Small intestine (tissue), 7 donors: ENCODE data around the gene SMG9. TPM values are rescaled to one million over a fixed set of nuclear protein-coding genes. Genes with fewer than 3 reads are reported as not detected.
A peak's percentile ranks its signal among the peaks of the same experiment; 100 is the strongest.

Source experiments
- DNase-seq, 2 donors: peaks; one replicate each; pipeline versions ENCODE4 v3.0.0 to v3.0.0-alpha.2; 2013
- FAIRE-seq: peaks from 2 replicates; lab custom pipeline; 2012; peaks lifted over from hg19 to GRCh38; lab: Jason Lieb, UNC
- H3K27ac ChIP-seq, 3 donors: one replicate each; pipeline ENCODE4 v1.5.1; 2013; ENCODE audit warnings: low read length in 2 of 3, mild to moderate bottlenecking in 2 of 3, control low read depth in 1 of 3, inconsistent platforms in 1 of 3, low read depth in 1 of 3, moderate library complexity in 1 of 3
- H3K27me3 ChIP-seq, 3 donors: one replicate each; pipeline ENCODE4 v1.6.1; 2013; ENCODE audit warnings: low read length in 3 of 3, inconsistent platforms in 1 of 3; ENCODE audit not compliant: control insufficient read depth in 3 of 3, insufficient read depth in 3 of 3
- H3K36me3 ChIP-seq, 3 donors: one replicate each; pipeline ENCODE4 v1.6.1; 2013; ENCODE audit warnings: low read length in 3 of 3, inconsistent platforms in 1 of 3, low read depth in 1 of 3, mild to moderate bottlenecking in 1 of 3, moderate library complexity in 1 of 3; ENCODE audit not compliant: control insufficient read depth in 3 of 3, insufficient read depth in 2 of 3
- H3K4me1 ChIP-seq, 3 donors: one replicate each; pipeline ENCODE4 v1.6.1; 2013; ENCODE audit warnings: low read length in 2 of 3, inconsistent platforms in 1 of 3, low read depth in 1 of 3, mild to moderate bottlenecking in 1 of 3, moderate library complexity in 1 of 3; ENCODE audit not compliant: control insufficient read depth in 3 of 3, insufficient read depth in 2 of 3
- H3K4me3 ChIP-seq, 3 donors: one replicate each; pipeline ENCODE4 v1.5.1; 2013; ENCODE audit warnings: low read length in 3 of 3, control low read depth in 1 of 3, inconsistent platforms in 1 of 3, low read depth in 1 of 3, mild to moderate bottlenecking in 1 of 3, moderate library complexity in 1 of 3
- H3K9me3 ChIP-seq, 2 donors: one replicate each; pipeline ENCODE4 v1.6.1; 2013; ENCODE audit warnings: low read depth in 1 of 2, low read length in 1 of 2; ENCODE audit not compliant: control insufficient read depth in 2 of 2, insufficient read depth in 1 of 2
- WGBS, 3 donors: extraction: QIAGEN DNeasy Blood & Tissue Kit; methylation state at CpG; one replicate each; pipeline ENCODE4 v1.1.7; 2013; 5-methylcytosine and 5-hydroxymethylcytosine counted together
- polyA plus RNA-seq, 4 donors: library from polyadenylated mRNA; stranded (reverse) in 3 of 4; unstranded in 1 of 4; fragments of 200-250 nt in 3 of 4; fragments of 120-200 nt in 1 of 4; gene quantifications; one replicate each; pipeline versions ENCODE4 v1.2.1 to v1.2.3, GENCODE V29; 2013
- donor health status: healthy with polysubstance abuse.
- donor health status: control.
- donor health status: control.
- donor health status: Bipolar disorder and iron deficiency.
- donor health status: healthy.

Gene SMG9
- polyA plus RNA-seq, 4 donors: 21.3 to 32.4 (median 26.5) TPM

- H3K36me3 ChIP-seq: no peaks in the 10 kb centered on the region
- 59 to 75% (median 70%) methylated on average over 2 of the region's 2 CpGs for WGBS, 3 donors
- DNase-seq (no peak), FAIRE-seq (no peak)
- H3K4me3 ChIP-seq: no peak overlapping the region
- H3K4me1 ChIP-seq: no peaks in the 10 kb centered on the region
- H3K27ac ChIP-seq: no peak overlapping the region
- H3K27me3 ChIP-seq: peaks cover 0 to 2% (median 0%) of the 10 kb centered on the region in 3 donors
- H3K9me3 ChIP-seq: peaks cover 2 to 11% of the 10 kb centered on the region in 2 donors
Observed at GRCh38 chr19:43708716-43709115, 46.0 kb downstream of the SMG9 start.

GRCh38 chr19:43707158-43707712 is 47.5 kb downstream of the SMG9 start:
- no peaks in the 10 kb centered on the region for H3K36me3 ChIP-seq
- no peaks in the 10 kb centered on the region for H3K4me1 ChIP-seq
- DNase-seq (no peak), FAIRE-seq (no peak)
- H3K27ac ChIP-seq: no peak overlapping the region
- H3K9me3 ChIP-seq: peaks cover 2 to 11% of the 10 kb centered on the region in 2 donors
- peaks cover 0 to 2% (median 0%) of the 10 kb centered on the region in 3 donors for H3K27me3 ChIP-seq
- 77 to 83% (median 80%) methylated on average over 13 of the region's 13 CpGs for WGBS, 3 donors
- H3K4me3 ChIP-seq: no peak overlapping the region

- FAIRE-seq: no peak
- H3K27ac ChIP-seq: no peak overlapping the region
- no peaks in the 10 kb centered on the region for H3K4me1 ChIP-seq
- DNase-seq: no peak
- peaks cover 2 to 11% of the 10 kb centered on the region in 2 donors for H3K9me3 ChIP-seq
- peaks cover 0 to under 1% (median 0%) of the 10 kb centered on the region in 3 donors for H3K27me3 ChIP-seq
- no peaks in the 10 kb centered on the region for H3K36me3 ChIP-seq
- H3K4me3 ChIP-seq: no peak overlapping the region
- 78 to 82% (median 78%) methylated on average over 6 of the region's 6 CpGs for WGBS, 3 donors
Observed at GRCh38 chr19:43705729-43706128, 49.0 kb downstream of the SMG9 start.

- no peak overlapping the region for H3K27ac ChIP-seq
- peaks cover 2 to 9% of the 10 kb centered on the region in 2 donors for H3K9me3 ChIP-seq
- no peak overlapping the region for H3K4me3 ChIP-seq
- no peaks in the 10 kb centered on the region for H3K36me3 ChIP-seq
- DNase-seq (peak in 1 of 2 donors; percentile 27), FAIRE-seq (no peak)
- 62 to 72% (median 64%) methylated on average over 7 of the region's 7 CpGs for WGBS, 3 donors
- H3K27me3 ChIP-seq: peaks cover 0 to 10% (median 0%) of the 10 kb centered on the region in 3 donors
- peaks cover 0 to 4% (median 0%) of the 10 kb centered on the region in 3 donors for H3K4me1 ChIP-seq
Observed at GRCh38 chr19:43704002-43704705, 50.6 kb downstream of the SMG9 start.

GRCh38 chr19:43700395-43701000 is 54.3 kb downstream of the SMG9 start:
- DNase-seq (peak in 1 of 2 donors; percentile 27), FAIRE-seq (no peak)
- peaks cover 2 to 9% of the 10 kb centered on the region in 2 donors for H3K9me3 ChIP-seq
- peaks cover 0 to 21% (median 0%) of the 10 kb centered on the region in 3 donors for H3K27me3 ChIP-seq
- H3K27ac ChIP-seq: peak overlapping the region in 2 of 3 donors; percentile 81 to 82
- peaks cover 0 to 4% (median 0%) of the 10 kb centered on the region in 3 donors for H3K4me1 ChIP-seq
- no peak overlapping the region for H3K4me3 ChIP-seq
- H3K36me3 ChIP-seq: no peaks in the 10 kb centered on the region
- 61 to 69% (median 65%) methylated on average over 13 of the region's 13 CpGs for WGBS, 3 donors

- FAIRE-seq (no peak), DNase-seq (peak; percentile 42 to 50)
- H3K4me3 ChIP-seq: peak overlapping the region in 1 of 3 donors; percentile 31
Observed at GRCh38 chr19:43699506-43700394, 55.0 kb downstream of the SMG9 start.

GRCh38 chr19:43697295-43697694 is 57.5 kb downstream of the SMG9 start:
- DNase-seq: no peak
- peaks cover 0 to 4% (median 0%) of the 10 kb centered on the region in 3 donors for H3K4me1 ChIP-seq
- no peak overlapping the region for H3K27ac ChIP-seq
- no peak overlapping the region for H3K4me3 ChIP-seq
- H3K9me3 ChIP-seq: peaks cover 2 to 9% of the 10 kb centered on the region in 2 donors
- no peak for FAIRE-seq
- no peaks in the 10 kb centered on the region for H3K36me3 ChIP-seq
- WGBS, 3 donors: 75 to 90% (median 84%) methylated on average over 5 of the region's 5 CpGs
- peaks cover 0 to 21% (median 0%) of the 10 kb centered on the region in 3 donors for H3K27me3 ChIP-seq

More at GRCh38 chr19:43699506-43700394, 55.0 kb downstream of the SMG9 start:
- Histone ChIP-seq H3K27ac (peak overlapping the region in 2 of 3 donors; percentile 81 to 82), H3K27me3 (peaks cover 0 to 21% (median 0%) of the 10 kb centered on the region in 3 donors), H3K36me3 (no peaks in the 10 kb centered on the region), H3K4me1 (peaks cover 0 to 4% (median 0%) of the 10 kb centered on the region in 3 donors), H3K9me3 (peaks cover 2 to 9% of the 10 kb centered on the region in 2 donors)
- 12 to 15% (median 14%) methylated on average over 33 to 46 of the region's 46 CpGs for WGBS, 3 donors
